Body of pancreas (tissue), 4 donors: Measurements from ENCODE around the gene POU3F3. TPM values are rescaled to one million over a fixed set of nuclear protein-coding genes. Genes with fewer than 3 reads are reported as not detected.

ENCODE experiments used
- ATAC-seq: fragments of 150-250 bp; one replicate; pipeline ENCODE4 v1.9.1; 2016
- DNase-seq, 4 donors: peaks; one replicate each; pipeline ENCODE4 v3.0.0-alpha.2; 2019
- H3K27ac ChIP-seq, 4 donors: fragments of 200-600 bp; sonication (generic); 1 replicate in 3 of 4; 2 replicates in 1 of 4; pipeline versions ENCODE4 v1.5.1 to v1.6.1; 2016 to 2019; ENCODE audit warnings: mild to moderate bottlenecking in 1 of 4, mixed read lengths in 1 of 4, moderate library complexity in 1 of 4
- H3K27me3 ChIP-seq, 2 donors: fragments of 200-600 bp; sonication (generic); one replicate each; pipeline ENCODE4 v1.6.0; 2016; ENCODE audit warnings: mild to moderate bottlenecking in 1 of 2
- H3K36me3 ChIP-seq, 2 donors: fragments of 200-600 bp; sonication (generic); replicated peaks in 1 of 2; 2 replicates each; pipeline ENCODE4 v1.5.1; 2016; ENCODE audit warnings: low read depth in 2 of 2; ENCODE audit not compliant: insufficient read depth in 1 of 2
- H3K4me1 ChIP-seq: fragments of 200-600 bp; sonication (generic); one replicate; pipeline ENCODE4 v1.6.0; 2016
- H3K4me3 ChIP-seq, 2 donors: fragments of 200-600 bp; sonication (generic); 1 replicate in 1 of 2; 2 replicates in 1 of 2; pipeline ENCODE4 v1.5.1; 2016 to 2019
- H3K9me3 ChIP-seq, 3 donors: fragments of 200-600 bp; sonication (generic); 1 replicate in 2 of 3; 2 replicates in 1 of 3; pipeline ENCODE4 v1.5.1; 2016
- POLR2A ChIP-seq, 3 donors: fragments of 450-650 bp; IDR thresholded peaks; one replicate each; pipeline ENCODE4 v1.6.1; 2016; ENCODE audit warnings: antibody characterized with exemption in 3 of 3, mild to moderate bottlenecking in 2 of 3
- WGBS, 2 donors: methylation state at CpG; one replicate each; pipeline ENCODE4 v1.1.5; 2017; 5-methylcytosine and 5-hydroxymethylcytosine counted together
- intact Hi-C: fragments of 100-400 bp; cut with DNase I; formaldehyde crosslinking; loops from one replicate; pipeline ENCODE4 v1.15.1; 2023
- total RNA-seq, 2 donors: library from RNA; depleted of rRNA; stranded (reverse); fragments of >200 nt; gene quantifications; one replicate each; pipeline ENCODE4 v1.1.0, GENCODE V29; 2016
- TF ChIP-seq, protein P1 (sequence below), 7 experiments: fragments of 450-650 bp in 4 of 7; fragments of 200-600 bp in 3 of 7; sonication (generic) in 3 of 7; IDR thresholded peaks; one replicate each; pipeline ENCODE4 v1.5.1; 2016 to 2019; ENCODE audit warnings: antibody characterized with exemption in 7 of 7

The POU3F3 gene
- total RNA-seq, 2 donors from 2014 or later, result not detected

DNA sequence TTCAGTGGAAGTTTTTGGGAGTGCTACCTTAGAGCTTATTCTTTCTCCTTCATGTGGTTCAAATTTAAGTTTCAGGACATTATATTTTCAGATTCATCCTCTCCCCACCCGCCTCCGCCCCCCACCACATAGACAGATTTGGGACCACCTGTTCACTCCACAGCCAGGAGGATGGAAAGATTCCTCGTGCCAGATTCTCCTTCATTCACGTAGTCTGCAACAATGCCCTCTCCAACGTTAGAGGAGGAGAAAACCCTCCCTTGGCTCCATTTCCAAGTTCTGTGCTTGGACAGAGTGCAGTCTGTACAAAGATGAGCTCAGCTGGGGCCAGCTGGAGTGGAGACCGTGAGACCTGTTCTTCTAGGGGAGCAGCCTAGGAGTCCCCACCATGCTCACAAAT, 26.2 kb downstream of the POU3F3 start:
- Histone ChIP-seq H3K27me3 (no peaks in the 10 kb centered on the region), H3K36me3 (no peaks in the 10 kb centered on the region), H3K9me3 (no peaks in the 10 kb centered on the region), H3K4me3 (no peak overlapping the region), H3K4me1 (no peaks in the 10 kb centered on the region), H3K27ac (no peak overlapping the region)
- WGBS, 2 donors, result 50 to 60% methylated on average over 6 of the region's 6 CpGs
- DNase-seq (no peak), ATAC-seq (no peak)
- intact Hi-C loops, result no loop called here
- TF ChIP-seq, protein P1, sequence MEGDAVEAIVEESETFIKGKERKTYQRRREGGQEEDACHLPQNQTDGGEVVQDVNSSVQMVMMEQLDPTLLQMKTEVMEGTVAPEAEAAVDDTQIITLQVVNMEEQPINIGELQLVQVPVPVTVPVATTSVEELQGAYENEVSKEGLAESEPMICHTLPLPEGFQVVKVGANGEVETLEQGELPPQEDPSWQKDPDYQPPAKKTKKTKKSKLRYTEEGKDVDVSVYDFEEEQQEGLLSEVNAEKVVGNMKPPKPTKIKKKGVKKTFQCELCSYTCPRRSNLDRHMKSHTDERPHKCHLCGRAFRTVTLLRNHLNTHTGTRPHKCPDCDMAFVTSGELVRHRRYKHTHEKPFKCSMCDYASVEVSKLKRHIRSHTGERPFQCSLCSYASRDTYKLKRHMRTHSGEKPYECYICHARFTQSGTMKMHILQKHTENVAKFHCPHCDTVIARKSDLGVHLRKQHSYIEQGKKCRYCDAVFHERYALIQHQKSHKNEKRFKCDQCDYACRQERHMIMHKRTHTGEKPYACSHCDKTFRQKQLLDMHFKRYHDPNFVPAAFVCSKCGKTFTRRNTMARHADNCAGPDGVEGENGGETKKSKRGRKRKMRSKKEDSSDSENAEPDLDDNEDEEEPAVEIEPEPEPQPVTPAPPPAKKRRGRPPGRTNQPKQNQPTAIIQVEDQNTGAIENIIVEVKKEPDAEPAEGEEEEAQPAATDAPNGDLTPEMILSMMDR (IDR thresholded peaks at IDR 0.05), result no peak
- TF ChIP-seq POLR2A (IDR thresholded peaks at IDR 0.05), result no peak

DNA sequence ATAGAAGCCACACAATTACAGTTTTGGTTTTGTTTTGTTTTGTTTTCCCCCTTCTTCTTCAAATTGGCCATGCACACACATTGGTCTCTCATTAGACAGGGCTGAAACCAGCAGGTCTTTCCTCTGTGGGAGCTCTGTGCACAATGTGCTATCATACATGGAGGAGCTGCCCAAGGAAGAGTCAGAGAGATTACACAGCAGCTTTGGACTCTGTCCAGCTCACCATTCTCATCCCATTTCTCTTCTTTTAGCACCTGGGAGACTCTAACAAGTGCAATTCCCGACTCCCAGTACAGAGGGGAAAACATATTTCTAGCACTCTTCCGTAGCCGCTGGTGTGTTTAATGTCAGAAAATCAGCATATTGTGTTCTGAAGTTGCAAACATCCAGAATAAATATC, 29.4 kb downstream of the POU3F3 start:
- H3K36me3 ChIP-seq, result no peaks in the 10 kb centered on the region
- intact Hi-C loops, result no loop called here

DNA sequence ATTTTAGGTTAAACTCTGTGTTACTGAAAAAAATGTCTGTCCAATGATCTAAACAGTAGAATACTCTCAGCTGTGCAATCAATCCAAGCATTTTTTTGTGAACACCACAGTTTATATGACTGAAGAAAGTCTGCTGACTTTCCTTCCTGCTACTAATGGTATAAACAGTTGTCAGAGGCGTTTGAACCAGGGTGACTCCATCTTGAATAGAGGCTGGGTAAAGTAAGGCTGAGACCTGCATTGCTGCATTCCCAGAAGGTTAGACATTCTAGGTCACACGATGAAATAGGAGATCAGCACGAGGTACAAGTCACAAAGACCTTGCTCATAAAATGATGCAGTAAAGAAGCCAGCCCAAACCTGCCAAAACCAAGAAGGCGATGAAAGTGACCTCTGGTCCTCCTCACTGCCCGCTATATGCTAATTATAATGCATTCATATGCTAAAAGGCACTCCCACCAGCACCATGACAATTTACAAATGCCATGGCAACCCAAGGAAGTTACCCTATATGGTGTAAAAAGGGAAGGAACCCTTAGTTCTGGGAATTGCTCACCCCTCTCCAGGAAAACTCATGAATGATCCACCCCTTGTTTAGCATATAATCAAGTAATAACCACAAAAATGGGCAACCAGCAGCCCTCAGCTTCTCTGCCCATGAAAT, 31.3 kb downstream of the POU3F3 start:
- Histone ChIP-seq H3K4me1 (no peaks in the 10 kb centered on the region), H3K27ac (no peak overlapping the region), H3K4me3 (no peak overlapping the region), H3K36me3 (no peaks in the 10 kb centered on the region), H3K27me3 (no peaks in the 10 kb centered on the region), H3K9me3 (no peaks in the 10 kb centered on the region)
- intact Hi-C loops, result no loop called here
- ATAC-seq (no peak), DNase-seq (no peak)
- TF ChIP-seq, protein P1 (IDR thresholded peaks at IDR 0.05), result no peak
- no peak for TF ChIP-seq POLR2A (IDR thresholded peaks at IDR 0.05)
- 67 to 69% methylated on average over 5 of the region's 5 CpGs for WGBS, 2 donors

More for the DNA sequence above, 29.4 kb downstream of the POU3F3 start:
- Histone ChIP-seq H3K4me3 (no peak overlapping the region), H3K4me1 (no peaks in the 10 kb centered on the region), H3K27ac (no peak overlapping the region), H3K9me3 (no peaks in the 10 kb centered on the region), H3K27me3 (no peaks in the 10 kb centered on the region)
- TF ChIP-seq, protein P1 (IDR thresholded peaks at IDR 0.05), result no peak
- no peak for TF ChIP-seq POLR2A (IDR thresholded peaks at IDR 0.05)
- ATAC-seq, result no peak
- no peak for DNase-seq
- 65 to 67% methylated on average over 3 of the region's 3 CpGs for WGBS, 2 donors

DNA sequence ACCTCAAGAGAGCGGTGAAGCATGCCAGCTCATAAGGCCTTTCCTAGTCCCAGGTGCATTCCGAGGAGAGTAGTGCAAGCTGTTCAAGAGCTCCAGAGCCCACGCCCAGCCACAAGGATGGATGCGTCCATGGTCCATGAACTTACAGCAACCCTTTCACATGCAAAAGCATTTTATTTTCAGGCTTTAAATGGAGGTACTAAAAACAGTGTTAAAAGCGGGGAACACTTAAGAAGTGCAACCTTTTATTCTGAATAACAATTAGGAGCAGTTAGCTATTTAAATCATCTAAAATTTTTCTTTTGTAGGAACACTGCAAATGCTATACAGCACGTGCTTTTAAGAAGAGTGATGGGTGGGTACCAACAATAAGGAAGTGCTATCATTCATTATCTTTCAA, 33.8 kb downstream of the POU3F3 start:
- WGBS, 2 donors, result 72 to 83% methylated on average over 6 of the region's 6 CpGs
- intact Hi-C loops, result no loop called here
- H3K27ac ChIP-seq, result no peak overlapping the region
- H3K36me3 ChIP-seq, result no peaks in the 10 kb centered on the region
- no peak for TF ChIP-seq POLR2A (IDR thresholded peaks at IDR 0.05)
- no peaks in the 10 kb centered on the region for H3K9me3 ChIP-seq
- no peaks in the 10 kb centered on the region for H3K4me1 ChIP-seq
- ATAC-seq (no peak), DNase-seq (no peak)
- H3K27me3 ChIP-seq, result no peaks in the 10 kb centered on the region
- no peak overlapping the region for H3K4me3 ChIP-seq

GRCh38 chr2:104888489-104889258, 34.8 kb downstream of the POU3F3 start:
- TF ChIP-seq, protein P1 (IDR thresholded peaks at IDR 0.05), result no peak
- no peak for TF ChIP-seq POLR2A (IDR thresholded peaks at IDR 0.05)
- H3K9me3 ChIP-seq, result no peaks in the 10 kb centered on the region
- WGBS, 2 donors, result 67 to 77% methylated on average over 7 of the region's 7 CpGs
- no peak for ATAC-seq
- H3K4me3 ChIP-seq, result no peak overlapping the region
- intact Hi-C loops, result no loop called here
- H3K4me1 ChIP-seq, result no peaks in the 10 kb centered on the region
- no peak overlapping the region for H3K27ac ChIP-seq
- DNase-seq, result no peak
- no peaks in the 10 kb centered on the region for H3K27me3 ChIP-seq
- H3K36me3 ChIP-seq, result no peaks in the 10 kb centered on the region
